ENCODE results near the gene GSAP.
A peak's percentile ranks its signal among the peaks of the same experiment; 100 is the strongest.

GSAP gene

DNA sequence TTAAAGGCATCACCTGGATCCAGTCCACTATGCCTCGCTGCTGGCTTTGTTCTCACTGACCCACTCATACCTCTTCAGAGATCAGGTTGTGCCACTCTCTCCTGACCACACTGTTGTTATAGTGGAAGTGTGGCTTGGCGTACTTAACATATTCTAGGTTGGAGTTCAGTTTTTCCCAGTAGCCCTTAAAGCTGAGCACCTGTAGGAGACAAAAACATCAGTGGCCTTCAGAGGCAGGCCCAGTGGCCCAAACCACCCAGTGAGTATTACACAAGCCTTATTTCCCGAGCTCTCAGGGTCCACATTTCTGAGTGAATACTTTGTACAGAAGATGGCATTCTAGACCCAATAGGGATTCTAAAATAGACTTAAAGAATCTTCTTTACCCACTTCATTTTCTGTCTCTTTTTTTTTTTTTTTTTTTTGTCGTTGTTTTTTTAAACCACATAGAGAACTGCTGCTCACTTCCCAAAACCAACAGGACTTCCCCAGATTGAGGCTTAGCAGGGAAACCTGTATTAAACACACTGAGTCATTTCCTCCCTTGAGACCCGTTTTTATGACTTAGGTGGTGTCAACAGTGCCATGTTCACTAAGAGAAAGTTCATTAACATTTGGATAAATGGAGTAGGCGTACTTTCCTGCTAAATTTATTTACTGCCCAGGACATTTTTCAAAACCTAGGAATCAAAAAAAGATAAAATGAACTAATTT is 85.8 kb downstream of the GSAP start:
- DNase-seq, result no peak
- no peak for TF ChIP-seq POLR2A (IDR thresholded peaks at IDR 0.05; ENCODE audit: low read length)
- no peak for TF ChIP-seq GATA1 (IDR thresholded peaks at IDR 0.05; ENCODE audit: low read depth, low read length)

DNA sequence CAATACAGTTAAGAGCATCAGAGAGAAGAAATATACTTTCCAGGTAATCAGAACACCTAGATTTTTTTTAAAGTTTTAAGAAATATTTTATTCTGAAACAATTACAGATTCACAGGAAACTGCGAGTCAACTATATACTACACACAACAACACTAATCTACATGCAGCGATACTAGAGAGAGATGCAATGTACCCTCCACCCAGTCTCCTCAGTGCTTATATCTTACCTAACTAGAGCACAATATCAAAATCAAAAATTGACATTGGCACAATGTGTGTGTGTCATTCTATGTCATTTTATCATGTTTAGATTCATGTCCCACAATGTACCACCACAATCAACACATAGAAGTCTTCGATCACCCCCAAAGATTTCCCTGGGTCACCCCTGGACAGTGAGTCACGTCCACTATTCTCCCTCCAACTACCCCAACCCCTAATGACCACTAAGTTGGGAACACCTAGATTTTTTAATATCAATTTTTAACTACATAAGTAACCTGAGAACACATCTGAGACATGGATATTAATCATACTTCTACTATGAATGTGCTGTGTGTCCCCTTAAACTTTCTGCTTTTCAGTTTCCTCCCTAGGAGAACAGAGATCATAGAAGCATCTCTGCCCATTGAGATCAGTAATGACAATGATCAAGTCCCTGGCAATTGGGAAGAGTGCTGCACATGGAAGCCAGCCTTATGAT is 86.5 kb downstream of the GSAP start:
- no peak for DNase-seq
- TF ChIP-seq POLR2A (IDR thresholded peaks at IDR 0.05; ENCODE audit: low read length) (no peak), GATA1 (IDR thresholded peaks at IDR 0.05; ENCODE audit: low read depth, low read length) (no peak)

- DNase-seq, result no peak
- no peak for TF ChIP-seq POLR2A (IDR thresholded peaks at IDR 0.05; ENCODE audit: low read length)
- no peak for TF ChIP-seq GATA1 (IDR thresholded peaks at IDR 0.05; ENCODE audit: low read depth, low read length)
These were observed 87.5 kb downstream of the GSAP start for GRCh38 chr7:77328669-77329068.

GRCh38 chr7:77327932-77328628 is 88.1 kb downstream of the GSAP start:
- DNase-seq, result no peak

GRCh38 chr7:77327067-77327931 is 88.8 kb downstream of the GSAP start:
- DNase-seq, result peak; percentile 49 to 53
- no peak for TF ChIP-seq GATA1 (IDR thresholded peaks at IDR 0.05; ENCODE audit: low read depth, low read length)
- no peak for TF ChIP-seq POLR2A (IDR thresholded peaks at IDR 0.05; ENCODE audit: low read length)

More at GRCh38 chr7:77327932-77328628, 88.1 kb downstream of the GSAP start:
- TF ChIP-seq POLR2A (IDR thresholded peaks at IDR 0.05; ENCODE audit: low read length) (no peak), GATA1 (IDR thresholded peaks at IDR 0.05; ENCODE audit: low read depth, low read length) (no peak)

GRCh38 chr7:77326131-77326530 is 90.0 kb downstream of the GSAP start:
- no peak for TF ChIP-seq GATA1 (IDR thresholded peaks at IDR 0.05; ENCODE audit: low read depth, low read length)
- no peak for TF ChIP-seq POLR2A (IDR thresholded peaks at IDR 0.05; ENCODE audit: low read length)
- DNase-seq, result no peak

GRCh38 chr7:77321300-77321699 is 94.8 kb downstream of the GSAP start:
- no peak for DNase-seq
- TF ChIP-seq POLR2A (IDR thresholded peaks at IDR 0.05; ENCODE audit: low read length), result no peak
- TF ChIP-seq GATA1 (IDR thresholded peaks at IDR 0.05; ENCODE audit: low read depth, low read length), result no peak

DNA sequence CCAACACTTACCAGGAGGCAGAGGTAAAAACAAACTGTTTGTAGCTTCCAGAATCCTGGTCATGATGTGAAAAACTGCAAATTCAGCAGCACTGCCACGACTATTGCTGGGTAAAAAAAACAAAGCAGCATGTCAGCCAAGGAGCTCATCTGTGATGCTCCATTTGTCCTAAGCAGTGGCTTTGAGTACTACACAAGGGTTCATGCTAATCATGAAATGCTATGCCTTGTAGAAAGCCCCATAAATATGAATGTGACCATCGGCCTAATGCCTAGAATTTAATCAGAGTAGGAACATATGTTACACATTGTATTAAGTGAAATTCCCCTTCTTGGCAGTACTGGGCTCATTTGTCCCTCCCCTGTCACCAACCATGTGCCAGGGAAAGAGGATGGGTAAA is 95.4 kb downstream of the GSAP start:
- DNase-seq, result no peak
- TF ChIP-seq GATA1 (IDR thresholded peaks at IDR 0.05; ENCODE audit: low read depth, low read length) (no peak), POLR2A (IDR thresholded peaks at IDR 0.05; ENCODE audit: low read length) (no peak)

GRCh38 chr7:77320137-77320536 is 96.0 kb downstream of the GSAP start:
- TF ChIP-seq GATA1 (IDR thresholded peaks at IDR 0.05; ENCODE audit: low read depth, low read length) (no peak), POLR2A (IDR thresholded peaks at IDR 0.05; ENCODE audit: low read length) (no peak)
- no peak for DNase-seq

- no peak for DNase-seq
- TF ChIP-seq GATA1 (IDR thresholded peaks at IDR 0.05; ENCODE audit: low read depth, low read length), result no peak
- TF ChIP-seq POLR2A (IDR thresholded peaks at IDR 0.05; ENCODE audit: low read length), result no peak
These were observed 98.1 kb downstream of the GSAP start for GRCh38 chr7:77318019-77318418.

DNA sequence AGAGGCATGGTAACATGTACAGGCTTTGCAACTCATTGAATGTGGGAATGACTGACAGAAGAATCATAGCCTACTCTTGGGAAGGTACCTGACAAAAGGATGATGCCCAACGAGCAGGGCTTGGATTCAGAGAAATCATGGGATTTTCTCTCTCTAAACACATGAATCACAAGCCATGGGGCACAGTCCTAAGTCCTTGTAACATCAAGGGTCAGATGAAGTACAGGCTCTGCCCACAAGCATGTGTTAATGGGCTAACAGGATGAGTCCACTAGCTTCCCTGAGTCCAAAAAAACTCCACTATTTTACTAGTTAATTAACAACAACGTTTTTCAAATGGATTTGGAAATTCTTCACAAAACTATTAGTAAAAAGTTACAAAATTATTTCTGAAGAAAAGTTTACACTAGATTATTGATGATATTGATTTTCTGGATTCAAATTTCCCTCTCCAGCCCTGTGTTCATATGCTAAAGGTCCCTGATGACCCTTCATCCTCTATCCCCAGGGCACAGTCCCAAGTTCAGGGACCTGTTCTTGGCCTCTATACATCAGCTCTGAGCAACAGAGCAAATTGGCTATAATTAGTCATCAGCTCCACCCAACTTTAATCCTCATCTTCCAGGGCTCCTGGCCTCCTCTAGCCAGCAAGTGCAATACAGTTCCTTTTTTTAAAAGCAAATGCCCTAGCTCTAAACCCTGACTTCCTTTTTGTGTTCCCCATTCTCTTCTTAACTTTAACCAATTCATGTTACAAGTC is 99.8 kb downstream of the GSAP start:
- no peak for TF ChIP-seq POLR2A (IDR thresholded peaks at IDR 0.05; ENCODE audit: low read length)
- no peak for TF ChIP-seq GATA1 (IDR thresholded peaks at IDR 0.05; ENCODE audit: low read depth, low read length)
- DNase-seq, result no peak

DNA sequence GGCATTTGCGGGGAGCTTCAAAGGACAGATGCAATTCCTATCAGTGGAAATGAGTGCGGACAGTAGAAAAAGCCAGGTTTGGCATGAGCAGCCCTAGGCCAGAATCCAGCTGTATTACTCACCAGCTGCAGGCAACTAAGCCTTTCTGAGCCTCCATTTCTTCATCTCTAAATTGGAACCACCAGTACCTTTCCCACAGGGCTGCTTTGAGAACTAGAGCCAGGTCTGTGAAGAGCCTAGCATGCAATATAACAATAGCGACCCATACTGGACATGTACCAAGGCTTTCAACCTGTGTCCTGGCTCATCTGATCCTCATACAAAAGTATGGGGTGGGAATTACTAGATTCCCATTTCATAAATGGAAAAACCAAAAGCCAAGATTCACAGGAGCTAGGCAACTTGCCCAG is 101.0 kb downstream of the GSAP start:
- DNase-seq, result no peak
- TF ChIP-seq GATA1 (IDR thresholded peaks at IDR 0.05; ENCODE audit: low read depth, low read length), result no peak
- no peak for TF ChIP-seq POLR2A (IDR thresholded peaks at IDR 0.05; ENCODE audit: low read length)
